Activated naive CD8-positive, alpha-beta T cell treated with anti-CD3 and anti-CD28 coated beads, Interleukin-2, amount 50 U/mL, for 24 hours (primary cell): Measurements from ENCODE around the gene KLHL6.
"Not testable (repeated sequence)": the region's sequence is repeated elsewhere in the genome, so short reads cannot be mapped to it uniquely, and the experiment has no call there.

Experiments
- ATAC-seq: fragments of 150-1000 bp; cut with Tn5 transposase; one replicate; pipeline ENCODE4 v1.10.0; 2021
- DNase-seq: peaks from one replicate; pipeline ENCODE4 v3.0.0; 2021
- H3K27ac Mint-ChIP-seq: one replicate; pipeline ENCODE4 v1.8.0; 2021; ENCODE audit warnings: mild to moderate bottlenecking, mixed read lengths
- H3K27me3 Mint-ChIP-seq: one replicate; pipeline ENCODE4 v1.8.0; 2021; ENCODE audit warnings: mixed read lengths
- H3K36me3 Mint-ChIP-seq: one replicate; pipeline ENCODE4 v1.8.0; 2021; ENCODE audit warnings: low read depth, mixed read lengths
- H3K4me1 Mint-ChIP-seq: one replicate; pipeline ENCODE4 v1.8.0; 2021; ENCODE audit warnings: mixed read lengths
- H3K4me3 Mint-ChIP-seq: one replicate; pipeline ENCODE4 v1.8.0; 2021; ENCODE audit warnings: mild to moderate bottlenecking, moderate library complexity, mixed read lengths
- H3K9me3 Mint-ChIP-seq: one replicate; pipeline ENCODE4 v1.8.0; 2021; ENCODE audit warnings: mixed read lengths

The KLHL6 gene

DNA sequence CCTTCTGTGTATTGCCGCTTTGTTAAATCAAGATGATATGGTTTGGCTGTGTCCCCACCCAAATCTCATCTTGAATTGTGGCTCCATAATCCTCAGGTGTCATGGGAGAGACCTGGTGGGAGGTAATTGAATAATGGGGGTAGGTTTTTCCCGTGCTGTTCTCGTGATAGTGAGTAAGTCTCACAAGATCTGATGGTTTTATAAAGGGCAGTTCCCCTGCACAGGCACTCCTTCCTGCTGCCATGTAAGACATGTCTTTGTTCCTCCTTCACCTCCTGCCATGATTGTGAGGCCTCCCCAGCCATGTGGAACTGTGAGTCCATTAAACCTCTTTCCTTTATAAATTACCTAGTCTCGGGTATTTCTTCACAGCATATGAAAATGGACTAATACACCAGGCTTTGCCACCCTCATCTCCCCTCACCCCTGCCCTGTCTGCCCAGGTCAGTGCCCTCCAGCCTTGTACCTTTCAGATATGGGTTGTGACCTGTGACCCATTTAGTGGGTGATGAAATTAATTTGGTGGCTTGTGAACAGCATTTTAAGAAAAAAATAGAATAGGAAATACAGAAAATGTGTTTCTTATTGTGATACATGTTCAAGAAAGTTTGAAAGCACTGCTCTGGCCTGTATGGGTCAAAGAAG is 71.0 kb downstream of the KLHL6 start:
- Mint-ChIP-seq H3K4me3 (no peak overlapping the region), H3K36me3 (no peaks in the 10 kb centered on the region), H3K9me3 (no peaks in the 10 kb centered on the region), H3K27ac (no peak overlapping the region), H3K27me3 (no peaks in the 10 kb centered on the region), H3K4me1 (no peaks in the 10 kb centered on the region)
- ATAC-seq (no peak), DNase-seq (no peak)

DNA sequence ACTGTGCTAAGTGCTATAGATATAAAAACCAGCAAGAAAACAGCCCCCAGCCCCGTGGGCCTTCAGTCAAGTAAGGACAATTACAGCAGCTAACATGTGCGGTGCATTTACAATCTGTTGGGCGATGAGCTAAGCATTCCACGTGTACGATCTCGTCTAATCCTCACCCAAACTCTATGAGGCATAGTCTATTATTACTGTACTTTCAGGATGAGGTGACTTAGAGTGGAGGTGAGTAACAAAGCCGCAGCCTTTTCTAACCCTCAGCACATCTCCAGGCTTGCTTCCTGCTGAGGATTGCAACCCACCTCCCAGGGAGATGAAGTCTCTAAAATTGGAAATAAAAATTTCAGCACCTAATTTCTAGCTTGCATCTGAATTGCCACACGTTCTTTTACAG is 73.9 kb downstream of the KLHL6 start:
- H3K27ac Mint-ChIP-seq = no peak overlapping the region
- H3K9me3 Mint-ChIP-seq = no peaks in the 10 kb centered on the region
- H3K27me3 Mint-ChIP-seq = no peaks in the 10 kb centered on the region
- H3K4me3 Mint-ChIP-seq = no peak overlapping the region
- H3K36me3 Mint-ChIP-seq = no peaks in the 10 kb centered on the region
- ATAC-seq (peak; percentile 29), DNase-seq (no peak)
- H3K4me1 Mint-ChIP-seq = no peaks in the 10 kb centered on the region

DNA sequence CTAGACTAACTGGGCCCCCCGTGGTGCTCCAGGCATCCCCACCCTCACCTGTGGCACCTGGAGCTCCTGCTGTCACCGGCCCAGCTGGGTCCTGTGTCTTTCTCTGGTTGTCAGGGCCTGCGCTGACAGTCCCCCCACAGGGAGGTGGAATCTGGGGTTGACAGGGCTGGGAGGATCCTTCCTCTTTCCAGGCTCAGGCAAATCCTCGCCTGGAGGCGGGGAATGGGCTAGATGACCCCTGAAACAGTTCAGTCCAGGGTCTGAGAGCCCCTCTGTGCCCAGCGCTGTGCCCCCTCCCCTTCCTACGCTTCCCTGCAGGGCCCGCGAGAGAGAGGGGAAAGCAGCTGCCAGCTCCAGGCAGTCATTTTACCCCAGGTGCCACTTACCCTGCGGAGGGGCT is 77.0 kb downstream of the KLHL6 start:
- Mint-ChIP-seq H3K4me1 (no peaks in the 10 kb centered on the region), H3K27ac (no peak overlapping the region), H3K4me3 (no peak overlapping the region), H3K27me3 (no peaks in the 10 kb centered on the region), H3K9me3 (no peaks in the 10 kb centered on the region), H3K36me3 (no peaks in the 10 kb centered on the region)
- DNase-seq (no peak), ATAC-seq (no peak)

DNA sequence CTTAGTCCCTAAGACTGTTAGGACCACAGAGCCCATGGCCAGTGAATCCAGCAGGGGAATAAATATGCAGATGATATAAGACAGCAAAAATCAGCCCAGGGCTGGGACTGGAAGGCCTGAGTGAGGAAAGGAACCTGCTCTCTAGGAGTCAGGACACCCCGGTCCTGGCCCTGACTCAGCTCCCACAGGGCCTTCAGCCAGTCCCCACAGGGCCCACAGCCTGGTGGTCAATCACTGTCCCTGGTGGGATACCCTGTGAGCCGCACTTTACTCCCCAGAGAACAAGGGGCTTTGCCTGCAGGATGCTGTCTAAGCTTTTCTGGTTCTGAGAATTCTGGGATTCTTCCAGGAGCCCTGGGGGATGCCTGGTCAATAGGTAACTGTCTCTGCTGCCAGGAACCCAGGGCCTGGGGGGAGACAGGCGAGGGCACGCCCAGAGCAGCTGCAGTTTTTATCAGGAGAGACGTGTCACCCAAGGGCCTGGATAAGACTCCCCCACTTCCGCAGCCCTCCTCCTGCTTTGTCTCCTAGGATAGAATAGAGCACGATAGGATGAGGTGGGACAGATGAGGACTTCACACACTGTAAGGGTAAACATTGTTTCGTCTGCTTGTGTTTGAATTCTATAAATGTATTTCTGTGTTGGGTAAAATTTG is 77.6 kb downstream of the KLHL6 start:
- ATAC-seq = no peak
- no peaks in the 10 kb centered on the region for H3K9me3 Mint-ChIP-seq

DNA sequence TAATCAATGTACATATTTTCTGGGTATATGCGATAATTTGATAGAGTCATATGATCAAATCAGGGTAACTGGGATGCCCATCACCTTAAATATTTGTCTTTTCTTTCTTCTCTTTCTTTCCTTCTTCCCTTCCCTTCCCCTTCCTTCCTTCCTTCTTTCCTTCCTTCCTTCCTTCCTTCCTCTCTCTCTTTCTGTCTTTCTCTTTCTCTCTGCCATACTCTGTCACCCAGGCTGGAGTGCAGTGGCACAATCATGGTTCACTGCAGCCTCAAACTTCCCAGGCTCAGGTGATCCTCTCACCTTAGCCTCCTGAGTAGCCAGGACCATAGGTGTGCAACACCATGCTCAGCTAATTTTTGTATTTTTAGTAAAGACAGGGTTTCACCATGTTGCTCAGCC is 79.7 kb downstream of the KLHL6 start:
- not testable (repeated sequence) for ATAC-seq, H3K4me1 Mint-ChIP-seq, DNase-seq, H3K27me3 Mint-ChIP-seq, H3K9me3 Mint-ChIP-seq, H3K36me3 Mint-ChIP-seq, H3K27ac Mint-ChIP-seq, H3K4me3 Mint-ChIP-seq

More for the DNA sequence above, 77.6 kb downstream of the KLHL6 start:
- Mint-ChIP-seq H3K4me1 (no peaks in the 10 kb centered on the region), H3K27ac (no peak overlapping the region), H3K36me3 (no peaks in the 10 kb centered on the region), H3K4me3 (no peak overlapping the region), H3K27me3 (no peaks in the 10 kb centered on the region)
- no peak for DNase-seq

DNA sequence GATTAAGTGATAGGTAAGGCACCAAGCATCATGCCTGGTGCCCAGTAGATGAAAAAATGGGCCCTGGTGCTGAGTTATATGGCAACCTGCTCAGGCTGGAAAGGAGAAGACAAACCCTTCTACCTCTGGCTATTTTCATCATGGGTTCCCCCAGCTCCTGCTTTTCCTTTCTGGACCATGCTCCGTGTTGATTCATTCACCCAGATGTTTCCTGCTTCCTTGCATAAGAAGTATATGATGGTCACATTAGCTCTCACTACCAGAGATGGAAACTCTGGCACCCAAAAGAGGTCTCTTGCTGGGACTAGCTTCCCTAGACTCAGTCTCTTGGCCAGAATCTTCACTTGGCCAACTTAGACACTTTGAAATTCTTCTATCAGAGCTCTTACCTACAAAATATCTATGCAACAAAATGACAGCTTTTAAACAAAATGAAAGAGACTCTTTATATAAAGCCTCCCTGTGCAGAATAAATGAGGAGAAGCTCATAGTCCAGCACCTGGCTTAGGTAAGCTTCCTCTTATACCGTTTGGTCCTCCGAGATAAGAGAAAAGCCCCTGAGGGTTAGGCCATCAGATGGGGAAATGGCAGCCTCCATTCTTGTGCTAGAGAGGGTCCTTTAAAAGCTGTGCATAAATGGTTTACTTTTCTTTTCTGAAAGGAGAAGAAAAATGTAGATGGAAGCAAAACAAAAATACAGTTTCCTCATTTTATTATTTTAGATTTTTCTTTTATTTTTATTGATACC is 80.3 kb downstream of the KLHL6 start:
- Mint-ChIP-seq H3K9me3 (no peaks in the 10 kb centered on the region), H3K4me3 (no peak overlapping the region), H3K27me3 (no peaks in the 10 kb centered on the region), H3K27ac (no peak overlapping the region), H3K36me3 (no peaks in the 10 kb centered on the region), H3K4me1 (peaks cover under 1% of the 10 kb centered on the region)
- ATAC-seq (no peak), DNase-seq (no peak)

DNA sequence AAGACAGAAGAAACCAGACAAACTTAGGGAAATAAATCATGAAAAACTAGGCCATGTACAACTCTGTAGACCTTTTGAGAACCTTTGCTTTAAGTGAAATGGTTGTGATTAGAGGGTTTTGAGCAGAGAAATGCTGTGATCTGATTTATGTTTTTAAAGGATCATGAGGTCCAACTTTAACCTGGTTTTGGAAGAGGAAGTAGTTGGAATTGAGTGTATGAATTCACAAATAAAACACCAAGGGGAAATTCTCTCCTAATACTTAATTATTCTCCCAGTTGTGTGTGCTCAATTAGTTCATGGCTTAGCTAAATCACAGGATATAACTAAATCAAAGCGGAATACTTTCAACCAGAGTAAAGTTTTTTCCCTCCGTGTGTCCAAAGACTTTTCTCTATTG is 81.5 kb downstream of the KLHL6 start:
- no peaks in the 10 kb centered on the region for H3K36me3 Mint-ChIP-seq
- H3K4me3 Mint-ChIP-seq = no peak overlapping the region
- H3K4me1 Mint-ChIP-seq = peaks cover 8% of the 10 kb centered on the region
- H3K27me3 Mint-ChIP-seq = no peaks in the 10 kb centered on the region
- DNase-seq = no peak
- H3K9me3 Mint-ChIP-seq = no peaks in the 10 kb centered on the region
- ATAC-seq = no peak
- H3K27ac Mint-ChIP-seq = no peak overlapping the region

DNA sequence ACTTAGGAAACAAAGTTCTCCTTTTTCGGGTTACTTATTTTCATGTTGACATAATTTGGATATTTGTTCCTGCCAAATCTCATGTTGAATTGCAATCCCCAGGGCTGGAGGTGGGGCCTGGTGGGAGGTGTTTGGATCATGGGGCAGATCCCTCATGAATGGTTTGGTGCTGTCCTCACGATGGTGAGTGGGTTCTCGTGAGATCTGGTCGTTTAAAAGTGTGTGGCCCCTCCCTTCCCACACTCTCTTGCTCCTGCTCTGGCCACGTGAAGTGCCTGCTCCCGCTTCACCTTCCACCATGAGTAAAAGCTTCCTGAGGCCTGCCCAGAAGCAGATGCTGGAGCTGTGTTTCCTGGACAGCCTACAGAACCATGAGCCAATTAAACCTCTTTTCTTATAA is 83.4 kb downstream of the KLHL6 start:
- ATAC-seq (no peak), DNase-seq (no peak)
- Mint-ChIP-seq H3K36me3 (no peaks in the 10 kb centered on the region), H3K27me3 (no peaks in the 10 kb centered on the region), H3K27ac (no peak overlapping the region), H3K4me1 (peaks cover 23% of the 10 kb centered on the region), H3K4me3 (no peak overlapping the region), H3K9me3 (no peaks in the 10 kb centered on the region)

DNA sequence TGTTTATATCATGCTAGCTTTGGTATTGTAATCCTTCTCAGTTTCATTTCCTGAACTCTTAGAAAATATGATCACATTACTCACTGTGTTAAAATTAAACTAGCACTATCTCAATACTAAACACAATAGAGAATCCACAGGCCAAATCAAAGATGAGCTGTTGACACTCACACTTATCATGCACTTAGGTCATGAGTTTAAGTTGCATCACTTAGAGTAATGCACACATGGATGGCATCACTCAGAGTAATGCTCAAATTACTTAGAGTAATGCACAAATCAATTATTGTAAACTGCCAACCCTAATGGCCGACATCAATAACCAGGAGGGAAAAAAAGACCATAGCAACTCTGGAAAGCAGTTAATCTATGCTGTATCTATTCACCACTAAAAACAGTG is 87.1 kb downstream of the KLHL6 start:
- no peak overlapping the region for H3K4me3 Mint-ChIP-seq
- H3K27me3 Mint-ChIP-seq = peaks cover 2% of the 10 kb centered on the region
- no peaks in the 10 kb centered on the region for H3K9me3 Mint-ChIP-seq
- H3K4me1 Mint-ChIP-seq = peaks cover 23% of the 10 kb centered on the region
- DNase-seq (no peak), ATAC-seq (peak; percentile 48)
- H3K36me3 Mint-ChIP-seq = no peaks in the 10 kb centered on the region
- H3K27ac Mint-ChIP-seq = peak overlapping the region; percentile 66

DNA sequence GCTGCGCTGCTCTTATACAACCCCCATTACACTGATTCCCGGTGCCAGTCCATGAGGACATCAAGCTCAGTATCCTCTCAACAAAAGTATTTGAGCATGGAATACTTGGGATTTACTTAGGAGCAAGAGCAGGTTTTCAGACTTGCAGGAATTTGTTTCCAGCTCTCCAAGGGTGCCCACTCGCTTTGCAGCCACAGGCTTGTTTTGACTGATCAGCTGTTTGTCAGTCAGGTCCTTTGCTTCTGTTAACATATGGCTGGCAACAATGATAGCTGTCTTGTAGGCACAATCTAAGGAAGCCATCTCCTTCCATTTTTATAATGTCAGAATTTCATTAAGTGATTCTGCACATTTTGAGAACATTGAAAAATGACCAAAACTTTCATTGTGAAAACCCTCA is 88.9 kb downstream of the KLHL6 start:
- no peak overlapping the region for H3K4me3 Mint-ChIP-seq
- ATAC-seq (no peak), DNase-seq (no peak)
- peaks cover 2% of the 10 kb centered on the region for H3K27me3 Mint-ChIP-seq
- peaks cover 23% of the 10 kb centered on the region for H3K4me1 Mint-ChIP-seq
- no peaks in the 10 kb centered on the region for H3K36me3 Mint-ChIP-seq
- H3K9me3 Mint-ChIP-seq = no peaks in the 10 kb centered on the region
- no peak overlapping the region for H3K27ac Mint-ChIP-seq

DNA sequence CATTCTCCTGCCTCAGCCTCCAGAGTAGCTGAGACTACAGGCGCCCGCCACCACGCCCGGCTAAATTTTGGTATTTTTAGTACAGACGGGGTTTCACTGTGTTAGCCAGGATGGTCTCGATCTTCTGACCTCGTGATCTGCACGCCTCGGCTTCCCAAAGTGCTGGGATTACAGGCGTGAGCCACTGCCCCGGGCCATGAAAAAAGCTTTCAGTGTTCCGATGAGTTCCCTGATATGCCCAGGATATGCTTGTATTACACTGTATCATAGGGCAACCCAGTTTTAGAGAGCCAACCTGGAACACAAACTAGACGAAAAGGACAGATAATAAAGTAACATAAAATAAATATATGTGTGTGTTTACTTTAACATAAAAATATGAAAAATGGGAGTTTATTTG is 89.8 kb downstream of the KLHL6 start:
- H3K36me3 Mint-ChIP-seq, ATAC-seq, H3K27me3 Mint-ChIP-seq, H3K27ac Mint-ChIP-seq, H3K4me3 Mint-ChIP-seq, H3K9me3 Mint-ChIP-seq, DNase-seq: not testable (repeated sequence)
- H3K4me1 Mint-ChIP-seq = peaks cover 23% of the 10 kb centered on the region

DNA sequence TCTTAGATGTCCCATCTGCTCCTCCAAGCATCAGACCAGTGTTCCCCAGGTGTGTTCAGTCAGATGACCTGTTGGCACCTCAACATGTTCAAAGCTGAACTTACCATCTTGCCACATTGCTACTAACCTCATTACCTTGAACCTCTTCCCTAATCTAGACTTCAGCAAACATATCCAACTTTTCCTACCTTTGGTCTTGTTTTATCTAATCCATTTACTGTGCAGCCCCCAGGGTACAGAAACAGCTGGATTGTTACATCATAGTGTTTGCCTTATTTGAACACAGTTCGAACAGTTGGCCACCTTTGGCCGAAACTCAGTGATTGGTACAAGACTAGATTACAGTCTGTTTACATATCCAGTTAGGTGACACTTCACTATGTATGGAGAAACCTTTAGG is 91.0 kb downstream of the KLHL6 start:
- Mint-ChIP-seq H3K4me1 (peaks cover 20% of the 10 kb centered on the region), H3K4me3 (no peak overlapping the region), H3K9me3 (no peaks in the 10 kb centered on the region), H3K36me3 (no peaks in the 10 kb centered on the region), H3K27me3 (peaks cover 2% of the 10 kb centered on the region), H3K27ac (no peak overlapping the region)
- no peak for ATAC-seq
- no peak for DNase-seq

DNA sequence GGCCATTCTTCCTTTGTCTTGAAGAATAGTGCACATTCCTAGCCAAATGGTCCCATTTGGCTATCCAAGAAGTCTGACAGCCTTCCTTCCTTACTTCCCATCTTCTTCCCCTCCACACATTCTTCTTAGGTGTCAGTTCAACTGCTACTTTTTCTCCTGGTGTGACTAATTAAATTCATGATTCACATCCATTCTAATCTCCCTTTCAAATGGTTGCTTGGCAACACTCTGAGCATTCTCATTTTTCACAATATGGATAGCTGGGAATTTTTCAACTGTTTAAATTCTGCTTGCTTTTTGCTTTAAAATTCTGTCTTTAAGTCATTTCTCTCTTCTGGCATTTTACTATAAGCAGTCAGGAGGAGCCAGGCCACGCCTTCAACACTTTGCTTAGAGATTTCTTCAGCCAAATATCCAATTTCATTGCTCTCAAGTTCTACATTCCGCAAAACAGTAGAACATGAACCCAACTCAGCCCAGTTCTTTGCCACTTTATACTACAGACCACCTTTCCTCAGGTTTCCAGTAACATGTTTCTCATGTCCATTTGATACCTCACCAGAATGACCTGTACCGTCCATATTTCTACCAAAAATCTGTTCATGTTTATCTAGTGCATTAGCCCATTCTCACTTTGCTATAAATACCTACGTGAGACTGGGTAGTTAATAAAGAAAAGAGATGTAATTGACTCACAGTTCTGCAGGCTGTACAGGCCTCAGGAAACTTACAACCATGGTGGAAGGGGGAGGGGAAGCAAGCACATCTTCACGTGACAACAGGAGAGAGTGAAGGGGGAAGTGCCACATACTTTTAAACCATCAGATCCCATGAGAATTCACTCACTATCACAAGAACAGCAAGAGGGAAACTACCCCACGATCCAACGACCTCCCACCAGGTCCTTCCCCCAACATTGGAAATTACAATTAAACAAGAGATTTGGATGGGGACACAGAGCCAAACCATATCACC is 95.1 kb downstream of the KLHL6 start:
- no peak overlapping the region for H3K27ac Mint-ChIP-seq
- peaks cover 2% of the 10 kb centered on the region for H3K27me3 Mint-ChIP-seq
- no peak for DNase-seq

DNA sequence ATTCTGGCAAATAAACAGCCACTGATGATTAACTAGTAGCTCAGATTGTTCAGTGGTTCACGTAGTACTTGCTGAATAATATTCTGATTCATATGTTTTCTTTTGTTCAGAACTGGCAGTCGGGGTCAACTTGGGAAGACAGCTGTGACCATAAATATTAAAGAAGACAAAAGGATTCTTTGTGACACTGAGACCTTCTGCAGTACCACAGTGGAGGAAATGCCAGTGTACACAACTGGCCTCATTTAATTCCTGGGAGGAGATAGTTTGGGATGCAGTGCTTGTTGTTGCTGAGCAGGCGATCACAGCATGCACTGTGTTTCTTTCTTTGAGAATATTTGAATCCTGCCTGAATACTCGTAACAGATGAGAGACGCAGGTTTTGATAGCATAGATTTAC is 100.4 kb downstream of the KLHL6 start:
- no peak overlapping the region for H3K27ac Mint-ChIP-seq
- DNase-seq = no peak

More for the DNA sequence above, 95.1 kb downstream of the KLHL6 start:
- no peak for ATAC-seq
- Mint-ChIP-seq H3K4me1 (no peaks in the 10 kb centered on the region), H3K4me3 (no peak overlapping the region), H3K9me3 (no peaks in the 10 kb centered on the region), H3K36me3 (peaks cover under 1% of the 10 kb centered on the region)

More for the DNA sequence above, 100.4 kb downstream of the KLHL6 start:
- ATAC-seq = no peak
- Mint-ChIP-seq H3K27me3 (no peaks in the 10 kb centered on the region), H3K9me3 (no peaks in the 10 kb centered on the region), H3K4me3 (no peak overlapping the region), H3K36me3 (peaks cover 3% of the 10 kb centered on the region), H3K4me1 (no peaks in the 10 kb centered on the region)
